NCI-H526 treated with DMSO at 0.1 percent for 48 hours (cell line): ENCODE results near the gene SMAD5.

ENCODE experiments used
- DNase-seq: peaks from one replicate; lab custom pipeline; 2025; lab: John Stamatoyannopoulos, UW

The SMAD5 gene

DNA sequence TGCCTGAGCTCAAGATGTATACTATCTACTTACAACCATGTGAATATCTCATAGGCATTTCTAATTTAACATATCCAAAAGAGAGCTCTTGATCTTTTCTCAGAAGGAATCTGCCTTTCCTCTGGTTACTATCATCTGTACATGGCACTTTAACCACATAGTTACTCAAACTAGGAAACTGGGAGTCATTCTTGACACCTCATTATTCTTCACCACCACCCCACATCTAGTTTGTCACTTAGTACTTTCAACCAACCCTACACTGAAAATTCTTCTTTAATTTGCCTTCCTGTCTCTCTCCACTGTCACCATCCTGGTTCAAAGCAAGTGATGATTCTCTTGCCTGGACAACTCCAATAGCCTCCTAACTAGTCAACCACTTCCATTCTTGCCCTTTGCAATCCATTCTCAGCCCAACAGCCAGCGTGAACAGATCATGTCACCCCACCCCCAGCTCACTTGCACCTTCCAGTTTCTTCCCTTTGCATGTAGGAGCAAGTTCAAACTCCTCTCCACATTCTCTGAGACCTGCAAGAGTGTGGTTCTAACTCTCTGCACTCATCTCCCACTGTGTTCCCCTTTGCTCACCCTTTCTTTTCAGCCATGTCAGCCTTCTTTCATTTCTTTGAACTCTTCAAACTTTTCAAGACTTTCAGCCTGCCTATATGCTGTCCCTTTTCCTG, 17.3 kb upstream of the SMAD5 start:
- no peak for DNase-seq

DNA sequence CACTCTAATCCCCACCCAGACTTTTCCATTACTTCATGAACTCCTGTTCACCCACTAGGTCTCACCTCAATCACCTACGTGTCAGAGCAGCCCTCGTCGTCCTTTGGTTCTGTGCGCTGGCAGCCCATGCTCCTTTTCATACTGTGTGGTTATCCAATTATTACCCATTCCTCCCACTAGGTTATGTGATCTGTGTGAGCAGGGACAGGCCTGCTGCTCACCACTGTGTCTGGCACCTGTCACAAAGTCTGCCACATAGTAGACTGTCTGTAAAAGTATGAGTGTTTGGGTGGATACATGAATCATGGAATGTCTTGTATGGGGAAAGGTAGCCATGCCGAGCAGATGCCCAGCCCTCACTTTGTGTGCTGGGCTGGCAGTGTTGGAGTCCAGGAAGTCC, 12.1 kb upstream of the SMAD5 start:
- DNase-seq: no peak

DNA sequence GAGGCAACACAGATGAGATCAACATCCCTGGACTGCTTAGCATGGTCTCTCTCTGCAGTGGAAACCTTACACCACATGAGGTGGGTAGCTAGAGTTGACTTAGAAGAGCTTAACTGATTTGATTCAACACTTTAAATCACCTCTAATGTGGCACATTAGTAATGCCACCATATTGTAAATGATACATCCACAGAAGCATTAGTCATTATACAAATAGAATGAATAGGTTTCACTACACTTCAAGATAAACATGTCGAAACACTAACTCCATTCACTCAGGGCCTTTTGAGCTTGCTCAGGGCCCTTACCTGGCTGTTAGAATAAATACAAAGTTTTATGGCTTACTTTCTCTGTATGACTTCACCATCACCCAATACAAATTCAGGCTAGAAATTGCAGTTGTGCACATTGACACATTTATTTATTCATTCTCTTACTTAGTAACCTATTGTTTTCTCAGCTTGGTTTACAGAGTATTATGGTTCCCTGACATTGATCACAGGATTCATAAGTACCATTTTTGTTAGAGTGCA, 9.3 kb upstream of the SMAD5 start:
- DNase-seq: no peak

DNA sequence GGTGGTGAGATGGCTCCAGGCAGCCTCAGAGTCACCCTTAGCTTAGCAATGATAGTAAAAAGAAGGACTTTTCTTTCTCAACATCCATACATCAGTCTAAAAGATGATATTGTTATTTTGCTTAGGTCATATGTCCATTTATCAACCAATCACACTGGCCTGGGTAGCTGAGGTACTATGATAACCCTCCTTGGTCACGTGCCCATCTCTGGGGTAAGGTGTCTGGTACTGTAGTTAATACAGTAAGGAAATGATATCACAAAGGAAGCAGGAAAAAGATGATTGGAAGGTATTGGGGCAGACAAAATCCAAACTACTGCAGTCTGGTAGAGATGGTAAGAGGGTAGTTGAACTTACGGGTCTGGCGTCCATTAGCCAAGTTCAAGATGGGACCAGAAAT, 5.1 kb upstream of the SMAD5 start:
- no peak for DNase-seq

DNA sequence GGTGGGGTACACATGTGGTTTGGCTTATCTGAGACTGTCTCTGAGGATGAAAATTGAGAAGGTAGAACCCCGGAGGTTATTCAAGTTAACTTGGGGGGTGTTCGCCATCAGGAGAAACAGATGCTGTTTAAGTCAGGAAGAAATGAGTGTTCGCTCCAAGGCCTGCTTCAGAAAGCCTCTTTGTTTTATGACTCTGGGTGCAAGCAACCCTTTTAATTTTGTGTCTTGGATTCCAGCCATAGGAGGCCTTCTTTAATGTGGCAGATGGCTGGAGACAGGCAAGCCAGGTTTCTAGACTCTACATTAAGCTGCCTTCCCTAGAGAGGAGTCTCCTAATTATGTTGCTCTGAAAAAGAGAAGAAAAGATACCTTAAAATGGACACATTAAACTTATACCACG, 4.2 kb upstream of the SMAD5 start:
- DNase-seq: no peak

DNA sequence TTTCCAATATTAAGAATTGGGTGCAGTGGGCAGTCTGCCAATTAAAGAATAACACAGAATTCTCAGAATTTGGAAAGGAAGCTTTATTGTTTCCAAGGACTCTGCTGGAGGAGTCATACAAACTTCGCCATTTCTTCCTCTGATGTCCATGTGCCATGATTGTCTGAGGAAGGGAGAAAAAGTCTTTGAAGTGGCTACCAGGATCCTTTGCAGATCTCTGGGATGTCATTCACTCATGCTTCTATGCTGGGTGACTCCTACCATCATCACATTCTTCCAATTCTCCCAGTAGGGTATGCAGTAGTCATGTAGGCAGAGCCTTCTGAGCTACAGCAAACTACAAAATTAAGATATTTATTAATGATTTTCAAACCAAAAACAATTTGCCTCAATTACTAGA, 3.2 kb upstream of the SMAD5 start:
- DNase-seq: no peak

DNA sequence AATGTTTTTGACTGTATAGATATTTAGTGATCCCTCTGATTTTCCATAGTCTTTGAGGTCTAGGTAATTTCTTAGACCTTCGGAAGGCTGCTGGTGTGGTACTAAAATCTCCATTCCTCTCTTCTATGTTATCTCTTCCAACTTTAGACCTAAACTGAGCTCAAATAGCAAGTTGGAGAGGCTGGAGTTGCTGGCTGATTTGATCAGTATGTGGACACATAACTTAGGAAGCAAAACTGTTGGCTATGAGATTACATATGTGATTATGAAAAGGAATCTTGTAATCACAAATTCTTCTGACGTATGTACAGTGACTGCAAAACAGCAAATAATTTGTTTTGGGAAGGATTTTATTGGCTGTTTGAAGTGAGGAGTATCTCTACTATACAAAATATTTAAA, 2.1 kb upstream of the SMAD5 start:
- DNase-seq: no peak

DNA sequence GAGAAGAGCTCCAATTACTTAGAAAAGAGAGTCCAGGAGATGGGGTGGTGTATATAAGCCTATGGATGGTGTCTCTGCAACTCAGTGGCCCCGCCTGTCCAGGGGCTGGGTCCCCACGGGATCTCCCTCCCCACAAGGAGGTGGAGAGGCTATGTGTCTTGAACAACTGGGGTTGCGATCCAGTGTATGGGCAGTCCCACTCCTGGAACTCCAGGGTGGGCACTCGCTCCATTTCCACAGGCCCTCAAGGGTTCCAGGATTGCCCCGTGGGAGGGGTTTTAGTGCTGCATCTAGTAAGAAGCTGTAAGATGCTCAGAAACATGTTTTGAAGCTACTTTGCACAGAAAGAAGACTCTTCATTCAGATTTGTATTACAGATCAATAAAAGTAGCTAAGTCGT, 558 bp upstream of the SMAD5 start:
- DNase-seq: no peak

DNA sequence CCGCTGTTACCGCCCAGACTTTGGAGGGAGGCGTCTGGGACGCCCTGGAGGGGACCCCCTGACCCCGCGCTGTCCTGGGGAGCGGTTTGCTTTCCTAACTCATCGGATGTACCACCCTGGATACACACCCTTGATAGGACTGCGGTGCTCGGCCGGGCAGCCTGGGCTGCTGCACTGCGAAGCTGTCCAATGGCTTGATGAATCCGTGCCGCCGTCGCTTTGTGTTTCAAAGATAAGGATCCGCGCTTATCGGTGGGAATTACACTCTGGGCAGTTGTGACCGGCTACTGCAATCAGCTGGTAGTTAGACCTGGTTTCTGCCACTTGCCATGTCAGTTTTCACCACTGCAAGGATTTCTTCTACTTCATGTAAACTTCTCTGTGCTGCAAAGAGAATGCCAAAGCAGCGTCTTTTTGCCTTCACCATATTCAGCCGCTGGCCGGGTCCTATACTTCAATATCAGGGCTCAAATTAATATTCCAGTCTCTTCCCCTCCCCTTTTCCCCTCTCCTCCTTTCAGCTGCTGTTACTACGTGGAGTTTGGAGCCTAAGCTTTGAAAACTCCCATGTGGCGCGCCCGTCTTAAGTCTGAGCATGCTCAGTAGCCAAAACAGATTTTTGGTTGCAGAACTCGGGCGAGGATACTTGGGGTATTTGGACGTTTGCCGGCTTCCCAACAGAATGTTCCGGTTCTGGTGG, 727 bp downstream of the SMAD5 start:
- peak; percentile 27 for DNase-seq

DNA sequence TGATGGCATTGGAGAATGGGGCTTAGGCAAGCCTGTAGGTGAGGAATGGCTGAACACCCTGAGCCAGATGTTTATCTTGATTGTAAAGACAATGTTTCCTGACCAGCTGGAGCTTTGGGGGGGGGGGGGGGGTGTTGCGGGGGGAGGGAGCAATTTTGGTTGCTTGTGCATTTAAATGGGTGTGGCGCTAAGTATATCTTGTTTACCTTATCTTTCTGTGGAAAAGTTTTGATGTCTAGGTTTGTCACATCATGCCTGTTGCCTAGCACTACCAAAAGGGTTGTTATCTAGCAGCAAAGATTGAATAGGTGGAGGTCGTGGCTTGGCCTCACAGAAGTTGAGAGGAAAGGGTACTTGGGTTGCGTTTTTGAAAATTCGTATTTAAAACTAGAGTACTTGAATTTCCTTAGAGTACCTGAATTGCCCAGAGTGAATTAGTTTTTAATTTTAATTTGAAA, 1.3 kb downstream of the SMAD5 start:
- DNase-seq: no peak

DNA sequence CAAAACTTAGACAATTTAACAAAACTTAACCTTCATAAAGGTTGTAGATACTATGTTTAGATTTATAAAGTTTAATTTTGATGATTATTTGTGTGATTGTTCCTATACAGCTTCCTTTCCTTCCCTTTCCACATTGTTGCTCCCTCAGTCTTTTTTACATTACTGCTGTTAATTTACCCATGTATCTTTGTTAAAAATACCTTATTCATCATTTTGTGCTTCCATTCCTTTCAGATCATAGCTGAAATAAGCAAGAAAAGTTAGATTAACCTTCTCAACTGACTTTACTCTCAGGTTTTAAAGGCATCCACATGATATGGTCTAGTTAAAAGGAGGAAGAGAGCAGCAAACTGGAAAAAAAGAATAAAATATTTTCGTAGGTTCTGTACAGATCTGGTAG, 2.0 kb downstream of the SMAD5 start:
- DNase-seq: no peak

DNA sequence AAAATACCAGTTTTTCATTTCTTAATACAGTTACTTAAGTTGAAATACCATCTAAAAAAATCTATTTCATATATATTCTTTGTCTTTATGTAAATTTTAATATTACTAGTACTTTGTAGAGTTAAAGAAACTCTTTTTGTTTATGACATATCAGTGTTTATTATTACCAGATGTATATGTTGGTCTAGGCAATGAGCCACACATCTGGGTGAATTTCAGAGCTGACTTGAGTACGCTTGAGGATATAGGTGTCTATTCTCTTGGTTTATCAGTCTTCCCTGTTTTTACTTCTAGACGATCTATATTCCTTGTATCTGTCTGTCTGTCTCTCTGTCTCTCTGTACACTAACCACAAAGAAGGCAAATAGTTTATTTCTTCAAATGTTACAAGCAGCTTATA, 2.9 kb downstream of the SMAD5 start:
- DNase-seq: no peak

DNA sequence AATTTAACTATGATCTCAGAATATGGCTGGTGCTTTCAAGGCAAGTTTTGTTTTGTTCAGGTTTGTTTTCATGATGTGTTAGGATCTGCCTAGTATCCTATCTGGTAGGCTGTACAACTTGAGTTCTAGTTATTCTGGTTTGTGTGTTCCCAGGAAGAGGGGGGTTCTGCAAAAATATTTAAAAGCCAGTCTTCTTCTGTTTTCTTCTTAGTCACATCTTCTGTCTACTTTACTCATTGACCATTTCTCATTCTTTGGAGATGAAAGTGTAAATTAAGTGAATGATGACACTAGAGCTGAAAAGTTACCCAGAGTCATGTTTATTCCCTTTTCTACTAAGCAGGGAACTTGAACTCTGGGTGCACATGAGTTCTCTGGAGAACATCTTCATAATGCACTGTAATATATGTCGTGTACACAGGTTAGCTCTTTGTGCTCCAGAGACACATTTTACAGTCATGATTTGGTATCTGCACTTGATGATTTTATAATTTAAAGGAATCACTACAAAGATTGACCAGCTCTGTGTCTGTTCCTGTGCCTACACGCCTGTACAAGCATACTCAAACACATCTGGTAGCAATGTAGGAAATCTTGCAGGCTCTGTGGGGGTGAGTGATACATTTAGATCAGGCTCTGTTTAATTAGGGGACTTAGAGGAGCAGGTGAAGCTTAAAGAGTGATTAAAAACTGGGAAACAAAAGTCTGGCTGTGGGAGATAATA, 5.0 kb downstream of the SMAD5 start:
- DNase-seq: no peak

DNA sequence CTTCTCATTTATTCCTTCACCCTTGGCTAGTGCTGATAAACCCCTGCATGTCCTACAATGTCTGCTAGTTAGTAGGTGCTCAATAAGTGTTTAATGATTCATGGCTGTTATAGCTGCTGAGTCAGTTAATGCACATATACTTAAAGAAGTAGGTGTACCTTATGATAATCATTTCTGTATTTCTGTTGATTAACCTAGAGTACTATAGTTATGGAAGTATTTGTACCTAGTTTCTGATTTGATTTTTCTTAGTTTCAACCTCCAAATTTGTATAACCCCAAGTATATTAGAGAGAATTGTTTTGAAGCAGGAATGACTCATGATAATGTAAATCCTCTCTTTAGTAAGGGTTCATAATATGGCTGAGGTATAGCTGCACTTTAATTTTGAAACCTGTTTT, 8.9 kb downstream of the SMAD5 start:
- DNase-seq: no peak

DNA sequence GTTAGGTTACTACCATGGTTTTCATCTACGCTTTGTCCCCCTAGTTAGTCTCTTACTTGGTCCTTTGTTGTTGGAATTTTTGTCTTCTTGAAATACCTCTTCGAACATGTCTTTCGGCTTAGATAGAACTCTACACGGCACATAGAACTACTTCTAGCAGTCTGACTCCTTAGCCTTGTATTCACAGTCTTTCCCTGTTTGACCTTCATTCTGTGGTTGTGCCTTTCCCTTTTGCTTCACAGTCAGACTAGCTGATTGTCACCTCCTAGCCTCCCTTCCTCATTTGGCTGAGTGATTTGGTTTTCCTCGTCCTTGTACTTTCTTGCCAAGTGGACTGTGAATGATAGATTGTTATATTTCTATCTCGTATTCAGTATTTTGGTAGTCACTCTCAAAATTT, 10.7 kb downstream of the SMAD5 start:
- DNase-seq: no peak

DNA sequence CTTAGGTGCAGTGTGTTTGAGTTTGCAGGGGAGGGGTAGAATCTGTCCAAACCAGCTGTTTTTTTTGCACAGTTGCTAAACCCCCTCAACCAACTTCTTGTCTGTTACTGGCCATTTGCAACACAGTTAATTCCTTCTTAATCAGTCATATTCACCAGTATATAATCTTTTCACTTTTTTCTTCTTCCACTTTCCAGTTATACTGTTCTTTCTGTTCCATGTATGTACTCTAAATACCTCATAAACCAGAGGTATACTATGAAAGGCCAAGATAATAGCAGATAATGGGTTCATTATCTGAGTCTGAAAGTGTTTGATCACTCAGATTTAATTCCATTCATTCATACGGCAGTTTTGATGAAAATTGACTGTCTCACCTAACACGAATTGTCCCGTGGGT, 11.1 kb downstream of the SMAD5 start:
- no peak for DNase-seq

DNA sequence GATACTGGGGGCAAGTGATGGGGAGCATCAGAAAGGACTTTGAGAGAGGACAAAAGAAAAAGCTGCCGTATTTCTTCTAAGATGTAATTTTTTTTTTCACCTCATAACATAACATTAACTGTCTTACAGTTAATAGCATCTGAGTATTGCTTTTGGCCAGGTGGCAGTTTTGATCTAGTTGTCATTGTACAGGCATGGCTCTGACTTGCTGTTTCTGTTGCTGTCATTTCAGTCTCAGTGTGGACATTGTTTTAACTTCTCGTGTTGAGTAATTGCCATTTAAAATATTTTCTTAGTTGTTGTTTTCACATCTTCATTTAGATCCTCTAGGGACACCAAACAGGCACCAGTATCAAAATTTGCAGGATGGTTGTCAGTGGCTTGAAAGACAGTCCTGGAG, 12.4 kb downstream of the SMAD5 start:
- DNase-seq: no peak

DNA sequence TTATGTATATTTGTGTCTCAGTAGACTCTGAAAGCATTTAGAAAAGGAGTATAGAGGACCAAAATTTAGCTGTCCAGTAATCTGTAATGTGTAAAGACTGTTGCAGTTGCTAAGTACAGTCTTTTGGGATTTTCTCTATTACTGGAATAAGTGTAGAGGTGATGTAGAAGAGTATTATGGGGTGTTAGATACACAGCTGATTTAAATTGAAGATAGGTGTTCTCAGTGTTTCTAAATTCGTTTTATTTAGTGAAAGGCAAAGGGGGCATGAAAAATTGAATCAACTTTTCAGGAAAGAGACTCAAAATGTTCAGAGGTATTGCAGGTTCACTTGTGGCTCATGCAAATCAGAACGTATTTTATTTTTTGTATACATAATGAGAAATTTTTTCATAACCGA, 13.6 kb downstream of the SMAD5 start:
- DNase-seq: no peak

DNA sequence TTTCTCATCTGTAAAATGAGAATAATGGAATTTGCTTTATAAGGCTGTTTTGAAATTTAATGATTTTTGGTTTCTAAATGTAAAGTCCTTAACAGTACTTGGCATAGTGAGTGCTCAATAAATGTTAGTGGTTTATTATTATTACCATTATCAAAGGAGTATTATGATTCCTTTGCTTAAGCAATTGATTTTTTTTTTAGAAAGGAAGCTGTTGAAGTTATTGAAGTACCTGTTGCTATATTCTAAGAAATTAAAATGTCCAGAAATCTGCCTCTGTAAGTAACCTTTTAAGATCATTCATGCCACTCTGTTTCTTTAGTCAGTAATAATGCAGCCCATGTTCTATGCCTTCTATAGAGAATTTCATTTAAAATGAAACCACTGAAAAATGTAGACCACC, 15.0 kb downstream of the SMAD5 start:
- DNase-seq: no peak

DNA sequence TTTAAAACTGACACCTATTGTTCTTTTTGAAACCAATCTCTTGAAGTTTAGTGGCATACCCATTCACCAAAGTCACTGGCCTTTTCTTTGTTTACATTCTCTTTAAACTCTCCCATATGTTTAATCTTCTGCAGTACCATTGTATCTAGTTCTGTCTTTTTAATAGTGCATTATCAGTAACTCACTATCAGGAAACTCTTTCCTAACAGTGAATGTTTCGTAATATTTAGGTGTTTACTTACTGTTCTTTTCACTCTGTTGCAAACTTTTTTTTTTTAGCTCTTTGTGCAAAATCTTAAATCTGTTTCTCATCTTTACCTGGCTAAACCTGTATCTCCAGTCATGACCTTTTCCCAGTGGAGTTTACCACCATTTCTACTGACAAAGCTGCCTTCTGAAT, 17.2 kb downstream of the SMAD5 start:
- no peak for DNase-seq

DNA sequence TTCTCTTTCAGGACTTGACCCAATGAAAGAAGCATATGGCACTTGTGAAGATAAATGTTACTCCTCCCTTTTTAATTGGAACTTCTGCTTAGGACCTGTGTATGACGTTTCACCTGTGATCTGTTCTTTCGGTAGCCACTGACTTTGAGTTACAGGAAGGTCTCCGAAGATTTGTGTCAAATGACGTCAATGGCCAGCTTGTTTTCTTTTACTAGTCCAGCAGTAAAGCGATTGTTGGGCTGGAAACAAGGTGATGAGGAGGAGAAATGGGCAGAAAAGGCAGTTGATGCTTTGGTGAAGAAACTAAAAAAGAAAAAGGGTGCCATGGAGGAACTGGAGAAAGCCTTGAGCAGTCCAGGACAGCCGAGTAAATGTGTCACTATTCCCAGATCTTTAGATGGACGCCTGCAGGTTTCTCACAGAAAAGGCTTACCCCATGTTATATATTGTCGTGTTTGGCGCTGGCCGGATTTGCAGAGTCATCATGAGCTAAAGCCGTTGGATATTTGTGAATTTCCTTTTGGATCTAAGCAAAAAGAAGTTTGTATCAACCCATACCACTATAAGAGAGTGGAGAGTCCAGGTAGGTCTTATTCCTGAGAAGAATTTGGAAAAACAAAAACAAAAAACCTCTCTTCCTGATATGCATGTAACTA, 21.1 kb downstream of the SMAD5 start:
- no peak for DNase-seq

DNA sequence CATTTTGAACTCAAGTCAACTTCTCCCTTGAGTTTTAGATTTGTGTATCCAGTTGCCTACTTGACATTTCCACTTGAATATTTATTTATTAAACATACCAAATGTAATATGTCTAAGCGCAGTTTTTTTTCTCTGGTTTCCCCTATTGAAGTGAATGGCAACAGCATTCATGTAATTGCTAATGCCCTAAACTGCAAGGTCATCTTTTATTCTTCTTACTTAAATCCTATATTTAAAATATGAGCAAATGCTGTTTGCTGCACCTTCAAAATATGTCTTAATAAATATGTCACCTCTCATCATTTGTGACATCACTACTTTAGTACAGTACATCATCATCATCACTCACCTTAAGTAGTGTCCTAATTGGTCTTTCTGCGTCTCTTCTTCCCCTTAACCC, 22.4 kb downstream of the SMAD5 start:
- DNase-seq: no peak

DNA sequence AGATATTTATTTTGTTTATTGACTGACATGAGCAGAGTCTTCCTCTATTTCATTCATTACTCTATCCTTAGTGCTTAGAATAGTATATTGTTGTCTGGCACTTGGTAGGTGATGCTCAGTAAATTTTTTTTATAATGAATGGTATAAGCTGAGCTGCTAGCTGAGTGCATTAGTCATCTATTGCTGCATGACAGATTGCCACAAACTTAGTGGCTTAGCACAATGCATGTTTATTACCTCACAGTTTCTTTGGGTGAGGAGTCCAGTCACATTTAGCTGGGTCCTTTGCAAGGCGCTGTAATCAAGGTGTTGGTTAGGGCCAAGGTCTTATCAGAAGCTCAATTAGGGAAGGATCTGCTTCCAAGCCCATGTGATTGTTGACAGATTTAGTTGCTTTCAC, 23.1 kb downstream of the SMAD5 start:
- DNase-seq: no peak
